Activated T-cell treated with anti-CD3 and anti-CD28 coated beads for 48 hours (primary cell): ENCODE results near the gene TMPRSS15.

Experiments
- DNase-seq: peaks from one replicate; pipeline ENCODE4 v3.0.0-alpha.2; 2020; ENCODE audit warnings: low read depth

The TMPRSS15 gene

GRCh38 chr21:18244671-18245463 lies 158.7 kb downstream of the TMPRSS15 start, which contains the start of gene CHODL:
TSS of gene CHODL (plus strand) at chr21:18244833. CDS start at chr21:18245224, 391 bp downstream.
- no peak for DNase-seq

GRCh38 chr21:18235545-18235944 lies 168.0 kb downstream of the TMPRSS15 start:
- DNase-seq, result no peak

GRCh38 chr21:18228060-18228739 lies 175.4 kb downstream of the TMPRSS15 start:
- DNase-seq, result no peak

GRCh38 chr21:18222346-18222745 lies 181.2 kb downstream of the TMPRSS15 start:
- no peak for DNase-seq

DNA sequence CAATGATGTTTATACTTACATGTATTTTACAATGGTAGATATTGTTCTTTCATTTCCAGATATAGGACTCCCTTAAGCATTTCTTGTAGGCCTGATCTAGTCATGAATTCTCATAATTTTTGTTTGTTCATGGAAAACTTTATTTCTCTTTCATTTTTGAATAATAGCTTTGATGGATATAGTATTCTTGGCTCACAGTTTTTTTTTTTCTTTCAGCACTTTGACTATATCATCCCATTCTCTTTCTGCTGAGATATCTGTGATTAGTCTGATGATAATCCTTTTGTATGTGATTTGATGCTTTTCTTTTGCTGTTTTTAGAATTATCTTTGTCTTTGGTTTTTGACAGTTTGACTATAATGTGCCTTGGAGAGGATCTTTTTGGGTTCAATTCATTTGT lies 183.1 kb downstream of the TMPRSS15 start:
- DNase-seq, result no peak
